ENCODE results near the gene KRT7. TPM values are rescaled to one million over a fixed set of nuclear protein-coding genes. Genes with fewer than 3 reads are reported as not detected.

KRT7 gene
- 15.0 and 16.4 TPM in 2 replicates for total RNA-seq

GRCh38 chr12:52232674-52233461 is at the start of gene KRT7:
Gene KRT7, plus strand, starts transcription at chr12:52233243. Its CDS starts 54 bp downstream, at chr12:52233297.

GRCh38 chr12:52191841-52192791 is 40.9 kb upstream of the KRT7 start, which contains the start of gene KRT80:
Gene KRT80, minus strand, starts transcription at chr12:52192014. Its CDS starts 112 bp downstream, at chr12:52191902.

GRCh38 chr12:52274521-52275120 is 41.6 kb downstream of the KRT7 start, which contains the start of gene KRT86:
Gene KRT86, plus strand, starts transcription at chr12:52274645. Its CDS starts 27,272 bp downstream, at chr12:52301917.

GRCh38 chr12:52291267-52291935 is 58.4 kb downstream of the KRT7 start, which contains the start of gene KRT81:
Gene KRT81, minus strand, starts transcription at chr12:52291534. Its CDS starts 69 bp downstream, at chr12:52291465.

Other genes with a start within 250 kb of the KRT7 start
- 2.7 and 5.0 TPM in 2 replicates for gene TAMALIN, start 226.3 kb upstream of the KRT7 start, total RNA-seq
- 5.9 and 7.5 TPM in 2 replicates for gene NR4A1, start 181.8 kb upstream of the KRT7 start, total RNA-seq
- 70.4 and 73.8 TPM in 2 replicates for gene ATG101, start 163.3 kb upstream of the KRT7 start, total RNA-seq
- 0.07 and 0.10 TPM in 2 replicates for gene SMIM41, start 153.5 kb upstream of the KRT7 start, total RNA-seq
- 0.65 and 0.83 TPM in 2 replicates for gene KRT80, start 41.2 kb upstream of the KRT7 start, total RNA-seq
- gene KRT86, start 41.4 kb downstream of the KRT7 start, total RNA-seq: 5.0 and 8.7 TPM in 2 replicates
- gene KRT81, start 58.3 kb downstream of the KRT7 start, total RNA-seq: 0.13 and 0.20 TPM in 2 replicates
- gene KRT83, start 88.2 kb downstream of the KRT7 start, total RNA-seq: not detected in 2 replicates
- gene KRT85, start 134.2 kb downstream of the KRT7 start, total RNA-seq: not detected in 2 replicates
- not detected in 2 replicates for gene KRT84, start 152.4 kb downstream of the KRT7 start, total RNA-seq
- gene KRT82, start 173.1 kb downstream of the KRT7 start, total RNA-seq: not detected in 2 replicates
- gene KRT75, start 201.1 kb downstream of the KRT7 start, total RNA-seq: not detected in 2 replicates
- 0.20 and 0.33 TPM in 2 replicates for gene KRT6B, start 218.9 kb downstream of the KRT7 start, total RNA-seq
- gene KRT6C, start 240.6 kb downstream of the KRT7 start, total RNA-seq: 0.07 TPM in 1 of 2 replicates, not detected in the other